HG02852 (cell line): ENCODE results near the gene ADAMTS18.
"Not testable (repeated sequence)": the region's sequence is repeated elsewhere in the genome, so short reads cannot be mapped to it uniquely, and the experiment has no call there.

Source experiments
- ATAC-seq: cut with Tn5 transposase; IDR thresholded peaks from one replicate; pipeline ENCODE4 v1.9.1; 2021; ENCODE audit warnings: mild to moderate bottlenecking, moderate library complexity; ENCODE audit not compliant: unreplicated experiment

Gene ADAMTS18, protein sequence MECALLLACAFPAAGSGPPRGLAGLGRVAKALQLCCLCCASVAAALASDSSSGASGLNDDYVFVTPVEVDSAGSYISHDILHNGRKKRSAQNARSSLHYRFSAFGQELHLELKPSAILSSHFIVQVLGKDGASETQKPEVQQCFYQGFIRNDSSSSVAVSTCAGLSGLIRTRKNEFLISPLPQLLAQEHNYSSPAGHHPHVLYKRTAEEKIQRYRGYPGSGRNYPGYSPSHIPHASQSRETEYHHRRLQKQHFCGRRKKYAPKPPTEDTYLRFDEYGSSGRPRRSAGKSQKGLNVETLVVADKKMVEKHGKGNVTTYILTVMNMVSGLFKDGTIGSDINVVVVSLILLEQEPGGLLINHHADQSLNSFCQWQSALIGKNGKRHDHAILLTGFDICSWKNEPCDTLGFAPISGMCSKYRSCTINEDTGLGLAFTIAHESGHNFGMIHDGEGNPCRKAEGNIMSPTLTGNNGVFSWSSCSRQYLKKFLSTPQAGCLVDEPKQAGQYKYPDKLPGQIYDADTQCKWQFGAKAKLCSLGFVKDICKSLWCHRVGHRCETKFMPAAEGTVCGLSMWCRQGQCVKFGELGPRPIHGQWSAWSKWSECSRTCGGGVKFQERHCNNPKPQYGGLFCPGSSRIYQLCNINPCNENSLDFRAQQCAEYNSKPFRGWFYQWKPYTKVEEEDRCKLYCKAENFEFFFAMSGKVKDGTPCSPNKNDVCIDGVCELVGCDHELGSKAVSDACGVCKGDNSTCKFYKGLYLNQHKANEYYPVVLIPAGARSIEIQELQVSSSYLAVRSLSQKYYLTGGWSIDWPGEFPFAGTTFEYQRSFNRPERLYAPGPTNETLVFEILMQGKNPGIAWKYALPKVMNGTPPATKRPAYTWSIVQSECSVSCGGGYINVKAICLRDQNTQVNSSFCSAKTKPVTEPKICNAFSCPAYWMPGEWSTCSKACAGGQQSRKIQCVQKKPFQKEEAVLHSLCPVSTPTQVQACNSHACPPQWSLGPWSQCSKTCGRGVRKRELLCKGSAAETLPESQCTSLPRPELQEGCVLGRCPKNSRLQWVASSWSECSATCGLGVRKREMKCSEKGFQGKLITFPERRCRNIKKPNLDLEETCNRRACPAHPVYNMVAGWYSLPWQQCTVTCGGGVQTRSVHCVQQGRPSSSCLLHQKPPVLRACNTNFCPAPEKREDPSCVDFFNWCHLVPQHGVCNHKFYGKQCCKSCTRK (N-terminal part only)

DNA sequence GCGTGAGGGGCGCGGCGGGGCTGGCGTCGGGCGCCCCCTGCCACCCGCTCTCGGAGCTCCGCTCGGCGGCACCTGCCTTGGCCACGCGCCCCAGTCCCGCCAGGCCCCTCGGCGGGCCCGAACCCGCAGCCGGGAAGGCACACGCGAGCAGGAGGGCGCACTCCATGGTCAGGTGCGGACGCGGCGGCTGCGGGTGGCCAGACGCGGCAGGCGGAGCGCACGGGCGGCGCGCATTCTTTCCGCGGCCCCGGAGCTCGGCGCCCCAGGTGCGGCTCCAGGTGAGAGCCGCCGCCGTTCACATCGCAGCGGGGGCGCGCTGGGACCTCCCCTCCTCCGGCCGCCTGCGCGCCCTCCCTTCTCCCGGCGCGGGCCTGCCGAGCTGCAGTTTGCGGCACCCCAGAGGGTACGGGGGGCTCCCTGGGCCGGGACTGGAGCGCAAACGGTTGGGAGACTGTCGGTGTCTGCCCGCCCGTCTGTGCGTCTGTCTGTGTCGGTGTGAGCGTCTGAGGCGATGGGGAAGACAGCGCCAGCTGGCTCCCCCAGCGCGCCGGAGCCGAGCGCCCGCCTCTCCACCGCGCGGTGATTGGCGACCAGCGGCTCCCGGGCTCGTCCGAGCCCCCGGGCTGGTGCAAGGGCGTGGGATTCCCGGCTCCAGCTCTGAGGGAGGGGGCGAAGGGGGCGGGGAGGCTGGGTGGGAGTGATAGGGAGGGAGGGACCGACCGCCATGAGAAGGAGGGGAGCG lies at the start of gene ADAMTS18:
TSS of gene ADAMTS18 (minus strand) at position 505 of the 742 bp plus-strand sequence. CDS start at position 166, 339 bp downstream.
- no peak for ATAC-seq

DNA sequence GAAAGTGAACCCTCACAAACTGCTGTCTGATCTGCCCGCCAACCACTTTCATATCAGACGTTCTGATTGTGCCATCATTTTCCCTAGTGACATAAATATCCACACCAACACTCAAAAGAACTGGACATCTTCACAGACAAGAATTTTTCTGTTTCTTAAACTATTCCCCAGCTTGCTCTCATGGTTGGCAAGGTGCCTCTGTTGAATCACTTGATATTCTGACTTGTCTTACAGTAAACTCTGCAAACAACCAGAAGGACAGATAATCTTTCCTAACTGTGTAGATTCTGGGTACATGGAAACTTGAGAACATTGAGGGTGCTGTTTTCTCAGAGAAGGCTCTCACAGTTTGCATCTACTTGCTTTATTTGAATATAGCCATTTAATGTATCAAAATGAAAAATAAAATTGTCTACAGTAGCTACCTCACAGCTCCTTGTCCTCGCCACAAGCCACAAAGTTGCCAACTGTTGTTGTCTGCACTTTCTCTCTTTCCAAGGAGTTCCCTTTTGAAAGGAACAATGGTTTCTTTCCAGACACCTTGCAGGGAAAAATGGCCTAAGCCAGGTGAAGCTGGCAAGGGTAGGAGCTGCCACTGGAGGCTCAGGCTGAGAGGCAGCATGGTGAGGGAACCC lies 46.0 kb upstream of the ADAMTS18 start:
- ATAC-seq: no peak

DNA sequence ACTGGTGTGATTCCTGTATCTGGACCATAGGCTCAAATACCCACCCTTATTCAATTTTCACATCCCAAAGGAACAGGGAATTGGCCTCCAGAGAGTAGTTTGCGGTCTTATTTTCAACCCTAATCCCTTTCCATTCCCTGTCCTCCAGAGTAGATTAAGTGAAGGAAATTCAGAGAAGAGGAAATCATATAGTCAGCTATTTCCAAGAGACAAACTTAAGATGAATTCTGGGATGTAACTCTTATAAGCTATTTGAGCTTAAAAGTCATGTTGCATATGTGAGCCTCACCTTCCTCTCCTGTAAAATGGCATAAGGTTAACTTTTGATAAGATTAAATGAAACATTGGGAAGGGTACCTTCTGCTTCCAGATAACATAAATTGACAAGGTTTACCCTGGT lies 37.4 kb upstream of the ADAMTS18 start:
- no peak for ATAC-seq

DNA sequence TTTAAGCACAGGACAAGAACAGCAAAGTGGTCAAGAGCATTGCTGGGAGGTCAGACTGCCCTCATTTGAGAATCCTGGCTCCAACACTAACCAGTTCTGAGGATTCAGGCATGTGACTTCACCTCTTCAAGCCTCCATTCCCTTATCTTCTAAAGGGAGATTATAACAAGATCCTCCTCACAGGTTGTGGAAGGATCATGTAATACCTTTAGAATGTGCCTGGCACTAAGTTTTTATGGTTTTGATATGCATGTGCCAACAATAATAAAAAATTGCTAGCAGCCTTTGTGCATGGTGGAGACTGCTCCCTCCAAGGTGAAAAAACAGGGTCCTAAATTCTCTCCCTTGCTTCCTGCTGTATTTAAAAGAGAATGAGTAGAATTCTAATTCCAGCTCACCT lies 36.0 kb upstream of the ADAMTS18 start:
- ATAC-seq: no peak

DNA sequence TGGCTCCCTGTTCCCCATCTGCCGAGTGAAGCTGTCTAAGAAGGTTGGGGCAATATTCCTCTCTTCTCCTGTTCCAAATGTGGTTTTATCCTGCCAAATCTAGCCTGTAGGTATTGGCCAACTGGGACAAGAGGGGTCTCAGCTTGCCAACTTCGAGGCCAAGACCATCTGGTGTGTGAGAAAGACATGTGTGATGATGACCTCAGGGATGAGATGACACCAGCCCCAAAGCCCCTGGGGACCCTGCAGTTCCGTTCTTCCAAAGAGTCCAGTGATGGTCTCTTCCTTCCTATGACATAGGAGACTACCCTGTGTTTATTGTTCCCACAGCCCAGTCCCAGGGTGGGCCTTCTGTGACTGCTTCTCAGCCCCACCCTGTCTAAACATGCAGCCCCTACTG lies 34.8 kb upstream of the ADAMTS18 start:
- no peak for ATAC-seq

DNA sequence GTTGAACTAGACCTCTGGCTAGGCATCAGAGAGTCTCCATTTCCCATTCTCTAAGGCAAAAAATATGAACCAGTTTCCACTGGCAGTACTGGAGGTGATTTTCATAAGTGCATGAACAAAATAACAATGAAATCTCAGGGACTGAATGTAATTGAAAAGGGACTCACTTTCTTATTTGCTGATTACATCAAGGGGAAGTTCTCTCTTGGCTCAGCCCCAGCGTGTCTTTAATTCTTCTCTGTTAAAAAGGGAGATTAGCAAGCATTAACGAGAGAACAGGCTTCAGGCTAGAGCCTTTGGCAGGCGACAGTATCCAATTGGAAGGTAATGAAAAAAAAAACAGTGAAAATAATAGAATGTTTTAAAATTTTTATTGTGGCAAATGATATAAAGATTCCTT lies 34.0 kb upstream of the ADAMTS18 start:
- ATAC-seq: no peak

DNA sequence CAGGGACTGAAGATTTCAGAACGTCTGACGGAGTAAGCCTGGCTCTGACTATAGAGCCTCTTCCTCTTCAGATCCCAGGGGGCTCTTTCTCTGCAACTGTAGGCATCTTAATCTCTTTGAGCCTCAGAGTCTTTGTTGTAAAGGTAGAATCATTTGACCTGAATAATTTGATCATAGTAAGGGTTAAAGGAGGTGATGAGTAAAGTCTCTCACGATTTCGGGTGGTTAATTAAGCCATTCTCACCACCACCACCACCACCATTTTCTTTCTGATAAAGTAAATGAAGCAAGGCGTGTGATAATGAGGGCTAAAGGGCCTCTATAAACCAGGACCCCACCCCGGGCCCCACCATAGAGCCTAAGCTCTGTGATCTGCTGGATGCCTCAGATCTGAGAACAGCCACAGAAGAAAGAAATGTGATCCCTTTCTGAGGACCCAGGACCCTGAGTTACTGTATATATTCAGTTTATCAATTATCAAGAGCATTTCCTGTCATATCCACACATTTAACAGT lies 33.0 kb upstream of the ADAMTS18 start:
- no peak for ATAC-seq

DNA sequence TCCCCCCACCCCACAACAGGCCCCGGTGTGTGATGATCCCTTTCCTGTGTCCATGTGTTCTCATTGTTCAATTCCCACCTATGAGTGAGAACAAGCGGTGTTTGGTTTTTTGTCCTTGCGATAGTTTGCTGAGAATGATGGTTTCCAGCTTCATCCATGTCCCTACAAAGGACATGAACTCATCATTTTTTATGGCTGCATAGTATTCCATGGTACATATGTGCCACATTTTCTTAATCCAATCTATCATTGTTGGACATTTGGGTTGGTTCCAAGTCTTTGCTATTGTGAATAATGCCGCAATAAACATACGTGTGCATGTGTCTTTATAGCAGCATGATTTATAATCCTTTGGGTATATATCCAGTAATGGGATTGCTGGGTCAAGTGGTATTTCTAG lies 28.8 kb upstream of the ADAMTS18 start:
- not testable (repeated sequence) for ATAC-seq

DNA sequence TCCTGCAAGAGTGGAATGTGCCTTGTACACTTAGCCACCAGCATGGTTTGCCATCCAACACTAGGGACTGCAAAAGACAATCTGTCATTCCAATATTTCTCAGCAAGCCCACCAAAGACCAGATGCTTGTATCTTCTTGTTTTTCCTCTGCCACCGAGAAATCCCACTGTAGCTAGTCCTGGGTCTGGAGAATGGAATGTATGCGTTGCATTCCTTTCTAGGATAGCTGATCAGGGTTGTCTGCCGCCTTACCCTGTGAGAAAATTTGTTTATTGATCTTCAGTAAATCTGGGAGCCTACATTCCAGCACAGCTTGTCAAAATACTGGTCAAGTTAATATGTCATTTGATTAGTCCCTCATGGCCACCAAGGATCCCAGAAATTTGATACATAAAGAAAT lies 28.1 kb upstream of the ADAMTS18 start:
- no peak for ATAC-seq

DNA sequence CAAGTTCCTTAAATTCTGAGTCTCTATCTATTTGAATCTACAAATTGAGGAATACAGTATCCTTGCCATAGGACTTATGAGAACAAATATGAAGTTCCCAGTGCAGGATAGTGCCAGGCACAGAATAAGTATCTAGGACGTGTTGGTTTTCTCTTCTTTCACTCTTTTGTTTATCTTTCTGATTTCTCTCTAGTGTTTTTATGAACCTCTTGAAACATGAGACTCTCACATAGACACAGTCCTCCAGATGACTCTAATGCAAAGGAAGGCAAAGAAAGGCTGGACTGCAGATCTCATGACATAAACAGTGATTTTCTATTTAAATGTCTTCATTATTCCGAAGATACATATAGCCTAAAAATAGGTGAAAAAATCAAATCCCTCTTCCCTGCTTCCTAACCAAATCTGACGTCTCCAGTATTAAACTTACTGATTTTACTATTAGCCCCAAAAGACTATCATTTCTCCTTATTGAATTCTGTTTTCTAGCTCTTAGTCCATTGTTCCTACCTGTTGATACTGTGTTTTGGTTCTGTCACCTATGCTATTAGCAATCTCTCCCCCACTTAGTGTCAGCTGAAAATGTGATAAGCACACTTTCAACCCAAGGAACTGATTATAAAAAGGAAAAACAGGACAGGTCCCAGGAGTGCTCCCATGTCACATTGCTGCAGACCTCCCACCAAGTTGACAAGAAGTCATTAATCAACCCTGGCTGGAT lies 24.9 kb upstream of the ADAMTS18 start:
- no peak for ATAC-seq

DNA sequence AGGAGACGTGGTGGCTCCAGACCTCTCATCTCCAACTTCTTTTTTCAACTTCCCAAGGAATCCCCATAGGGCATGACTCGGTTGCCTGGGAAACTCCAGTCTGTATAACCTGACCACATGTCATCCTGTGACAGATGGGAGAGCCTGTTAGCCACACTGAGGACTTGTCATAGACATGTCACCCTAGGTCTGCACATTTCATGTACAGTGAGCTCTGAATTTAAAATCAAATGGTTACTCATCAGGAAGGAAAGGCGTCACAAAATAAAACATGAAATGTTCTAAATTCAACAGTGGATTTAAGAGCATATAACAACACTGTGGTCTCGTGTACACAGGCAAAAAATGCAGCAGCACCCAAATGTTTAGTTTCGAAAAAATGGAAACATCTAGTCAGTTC lies 22.2 kb upstream of the ADAMTS18 start:
- ATAC-seq: no peak

DNA sequence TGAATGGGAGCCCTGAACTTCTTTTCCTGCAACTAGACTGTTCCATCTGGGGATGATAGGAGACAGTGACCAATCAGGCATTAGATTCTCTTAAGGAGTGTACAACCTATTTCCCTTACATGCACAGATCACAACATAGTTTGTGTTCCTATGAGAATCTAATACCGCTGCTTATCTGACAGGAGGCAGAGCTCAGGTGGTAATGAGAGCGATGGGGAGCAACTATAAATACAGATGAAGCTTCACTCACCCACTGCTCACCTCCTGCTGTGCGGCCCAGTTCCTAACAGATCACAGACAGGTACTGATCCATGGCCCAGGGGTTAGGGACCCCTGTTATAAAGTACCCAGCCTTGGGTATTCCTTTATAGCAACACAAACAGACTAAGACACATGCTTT lies 17.4 kb upstream of the ADAMTS18 start:
- no peak for ATAC-seq

DNA sequence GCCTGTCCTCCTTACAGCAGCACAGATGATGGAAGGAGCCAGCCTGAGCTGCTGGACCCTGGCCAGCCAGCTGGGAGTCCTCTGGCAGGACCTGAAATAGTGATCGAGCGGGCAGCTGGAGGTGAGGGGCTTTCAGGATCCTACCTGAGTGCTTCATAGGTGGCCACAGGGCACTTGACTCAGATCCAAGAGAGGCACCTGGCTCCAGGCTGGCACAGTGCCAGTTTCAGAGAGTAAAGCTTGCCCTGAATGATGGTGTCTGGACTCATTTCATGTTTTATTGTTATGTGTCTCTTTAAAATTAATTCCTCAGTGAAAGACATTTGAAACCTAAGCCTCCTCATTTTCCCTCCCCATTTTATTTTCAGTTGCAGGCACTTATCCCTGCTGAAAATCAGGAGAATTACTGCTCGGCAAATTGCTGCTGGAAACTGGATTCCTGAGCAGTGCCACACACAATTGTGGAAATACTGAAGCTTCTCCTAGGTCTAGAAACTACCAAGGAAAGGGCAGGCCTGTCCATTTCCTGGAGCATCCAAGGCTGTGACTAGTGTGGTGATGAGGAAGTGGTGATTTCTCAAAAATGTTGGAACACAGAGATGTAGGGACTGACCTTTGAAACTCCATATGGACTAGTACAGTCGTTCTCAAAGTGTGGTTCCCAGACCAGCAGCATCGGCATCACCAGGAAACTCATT lies 16.1 kb upstream of the ADAMTS18 start:
- no peak for ATAC-seq

DNA sequence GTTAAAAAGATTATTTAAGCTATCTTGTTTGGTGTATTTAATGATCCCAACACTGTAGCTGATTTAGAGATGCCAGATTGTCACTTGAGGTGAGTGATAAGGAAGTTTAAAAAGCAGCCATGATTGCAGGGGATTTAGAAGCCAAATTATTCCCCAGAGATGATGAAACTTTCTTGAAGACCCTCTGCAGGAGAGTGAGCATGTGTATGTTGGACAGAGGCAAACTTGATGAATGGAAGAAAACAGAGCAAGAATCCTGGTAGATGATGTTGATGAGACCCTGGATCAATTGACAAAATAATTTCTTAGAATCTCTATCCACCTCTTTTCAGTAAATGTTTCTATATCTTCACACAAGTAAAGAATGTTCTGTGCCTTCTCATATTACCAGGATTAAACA lies 14.4 kb upstream of the ADAMTS18 start:
- no peak for ATAC-seq

DNA sequence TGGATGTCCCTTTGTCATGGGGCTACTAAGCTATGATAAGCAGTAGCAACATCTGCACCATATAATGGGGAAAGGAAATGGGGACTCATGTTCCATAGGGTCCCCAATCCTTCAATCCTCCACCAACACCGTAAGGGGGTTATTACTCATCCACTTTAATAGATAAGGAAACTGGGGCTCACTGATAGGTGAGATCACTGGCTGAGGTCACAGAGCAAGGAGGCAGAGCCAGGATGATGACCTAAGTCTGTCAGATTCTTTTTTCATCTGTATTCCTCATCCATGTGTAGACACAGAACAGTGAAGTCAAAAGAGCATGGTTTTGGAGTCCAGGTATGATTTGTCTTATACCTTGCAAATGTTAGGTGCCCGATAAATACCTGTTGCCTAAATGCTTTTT lies 10.5 kb upstream of the ADAMTS18 start:
- no peak for ATAC-seq

DNA sequence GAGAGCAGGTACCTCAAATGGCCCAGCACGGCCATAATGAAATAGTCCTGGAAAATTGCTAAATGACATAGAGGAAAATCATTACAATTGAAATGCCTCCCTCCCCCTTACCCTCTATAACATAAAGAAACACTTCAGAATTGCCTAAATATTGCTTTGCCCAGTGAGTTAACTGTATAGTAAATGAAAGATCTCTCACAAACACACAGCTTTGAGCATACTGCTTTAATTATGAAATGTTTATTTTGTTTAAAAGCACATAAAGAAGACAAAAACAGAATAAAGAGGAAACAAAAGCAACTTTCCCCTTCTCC lies 9.3 kb upstream of the ADAMTS18 start:
- no peak for ATAC-seq

DNA sequence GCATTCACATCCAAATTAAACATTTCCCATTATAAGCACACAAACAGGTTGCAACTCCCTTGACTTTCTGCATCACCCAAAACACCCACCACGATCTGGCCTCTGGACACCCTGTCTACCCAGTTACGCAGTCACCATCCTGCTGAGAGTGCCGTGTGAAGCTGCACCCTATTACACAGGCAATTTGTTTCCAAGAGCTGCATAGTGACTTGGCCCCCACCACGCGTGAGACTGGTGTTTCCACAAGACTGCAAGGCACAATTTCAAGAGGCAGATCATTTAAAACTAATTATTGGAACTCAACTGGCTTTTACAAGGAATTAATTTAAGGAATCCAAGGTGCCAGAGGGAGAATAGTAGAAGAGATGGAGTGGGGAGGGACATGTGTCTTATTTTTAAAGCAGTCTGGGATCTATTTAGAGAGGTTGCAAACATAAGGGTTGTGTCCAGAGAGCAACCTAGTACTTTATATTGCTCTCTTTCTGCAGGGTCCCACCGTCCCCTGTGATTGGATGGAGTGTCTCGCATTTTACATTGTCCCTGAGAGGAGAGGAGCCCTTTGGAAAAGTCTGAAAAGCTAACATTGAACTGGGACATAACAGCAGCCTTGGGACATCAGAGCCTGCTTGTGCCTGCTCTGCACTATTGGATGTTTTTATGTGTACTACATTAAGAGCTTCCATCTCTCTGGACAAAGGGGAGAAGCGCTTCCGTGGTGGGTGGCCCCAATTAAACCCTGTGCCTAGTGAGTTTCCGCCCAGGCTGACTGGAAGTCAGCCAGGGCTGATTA lies 8.7 kb upstream of the ADAMTS18 start:
- ATAC-seq: no peak

DNA sequence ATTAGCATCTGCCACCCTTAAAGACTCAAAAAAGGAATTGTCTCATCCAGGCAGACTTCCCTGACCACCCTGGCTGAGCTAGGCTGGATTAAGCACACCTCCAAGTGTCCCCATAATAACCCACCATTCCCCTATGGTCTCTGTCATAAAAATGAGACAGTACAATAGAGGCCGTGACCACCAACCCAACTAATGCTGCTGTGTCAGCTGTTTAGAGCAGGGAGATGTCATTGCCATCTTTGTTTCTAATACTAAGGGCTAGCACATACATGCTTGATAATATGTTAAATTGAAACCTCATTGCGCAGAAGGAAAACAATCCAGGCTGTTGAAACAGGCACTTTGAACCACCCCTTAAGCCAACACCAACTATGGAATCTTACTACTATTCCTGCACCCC lies 7.2 kb upstream of the ADAMTS18 start:
- ATAC-seq: no peak
